ENCODE measurements around the gene LPP.

DNA sequence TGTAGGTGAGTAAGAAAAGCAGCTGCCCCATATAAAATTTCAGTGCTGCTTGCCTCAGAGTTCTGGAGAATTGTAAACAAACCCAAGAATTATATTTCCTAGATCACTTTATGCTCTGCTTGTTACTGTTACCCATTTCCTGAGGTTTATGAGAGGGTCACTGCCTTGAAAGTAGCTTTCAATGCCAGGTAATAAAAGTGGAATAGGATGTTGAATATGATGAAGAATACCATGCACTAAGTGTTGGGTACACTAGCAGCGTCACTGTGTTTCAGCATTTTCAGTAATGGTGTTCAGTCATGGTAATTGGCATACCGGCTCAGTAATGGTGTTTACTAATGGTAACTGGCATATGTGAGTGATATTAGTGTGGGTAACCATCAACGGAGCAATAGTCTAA is 568.0 kb downstream of the LPP start:
- no peak for TF ChIP-seq CTCF (IDR thresholded peaks at IDR 0.05)
- no peak for TF ChIP-seq POLR2A (IDR thresholded peaks at IDR 0.05)

All from tibial nerve (tissue), 3 donors.